Right forelimb (tissue), 1 donor: ENCODE results near the gene RABAC1.

Source experiments
- DNase-seq: peaks from one replicate; pipeline ENCODE4 v3.0.0-alpha.2; 2018

The RABAC1 gene

DNA sequence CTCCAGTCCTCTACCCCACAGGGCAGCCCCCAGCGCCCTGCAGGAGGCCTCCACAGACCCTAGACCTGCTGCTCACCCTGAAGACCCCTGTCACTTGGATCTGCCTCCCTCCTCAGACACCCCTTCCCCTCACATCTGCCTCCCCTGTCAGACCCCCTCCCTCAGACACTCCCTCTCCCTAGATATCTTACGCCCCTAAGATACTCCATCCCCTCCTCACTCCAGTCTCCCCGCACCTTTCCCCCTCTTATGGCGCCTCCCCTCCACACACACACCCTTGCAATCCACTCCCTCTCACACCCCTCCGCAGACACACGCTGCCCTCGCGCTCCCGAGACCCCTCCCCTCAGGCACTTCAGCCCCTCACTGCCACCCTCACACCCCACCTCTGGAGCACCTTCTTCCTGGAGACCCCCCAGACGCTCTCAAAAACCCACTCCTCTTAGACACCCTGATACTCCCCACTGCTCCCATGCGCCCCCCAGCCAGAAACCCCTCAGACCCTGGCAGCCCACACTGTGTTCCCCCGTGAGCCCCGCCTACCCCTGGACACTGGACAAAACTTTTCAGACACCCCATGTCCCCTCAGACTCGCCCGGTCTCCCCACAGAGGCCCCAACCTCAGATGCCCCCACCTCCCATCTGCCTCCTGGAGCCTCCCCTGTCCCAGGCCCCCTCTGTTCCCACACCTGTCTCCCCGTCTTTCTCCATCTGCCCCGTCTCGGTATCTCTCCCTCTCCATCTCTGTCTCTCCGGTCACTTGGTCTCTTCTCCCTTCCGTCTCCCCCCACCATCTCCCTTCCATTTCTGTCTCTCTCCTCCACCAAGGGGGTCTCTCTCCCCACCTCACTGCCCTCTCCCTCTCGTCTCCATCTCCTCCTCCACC is 45.3 kb downstream of the RABAC1 start:
- no peak for DNase-seq

- no peak for DNase-seq
Measured at GRCh38 chr19:41912899-41913537, 46.1 kb downstream of the RABAC1 start.

GRCh38 chr19:41911889-41912731 is 47.0 kb downstream of the RABAC1 start:
- no peak for DNase-seq

DNA sequence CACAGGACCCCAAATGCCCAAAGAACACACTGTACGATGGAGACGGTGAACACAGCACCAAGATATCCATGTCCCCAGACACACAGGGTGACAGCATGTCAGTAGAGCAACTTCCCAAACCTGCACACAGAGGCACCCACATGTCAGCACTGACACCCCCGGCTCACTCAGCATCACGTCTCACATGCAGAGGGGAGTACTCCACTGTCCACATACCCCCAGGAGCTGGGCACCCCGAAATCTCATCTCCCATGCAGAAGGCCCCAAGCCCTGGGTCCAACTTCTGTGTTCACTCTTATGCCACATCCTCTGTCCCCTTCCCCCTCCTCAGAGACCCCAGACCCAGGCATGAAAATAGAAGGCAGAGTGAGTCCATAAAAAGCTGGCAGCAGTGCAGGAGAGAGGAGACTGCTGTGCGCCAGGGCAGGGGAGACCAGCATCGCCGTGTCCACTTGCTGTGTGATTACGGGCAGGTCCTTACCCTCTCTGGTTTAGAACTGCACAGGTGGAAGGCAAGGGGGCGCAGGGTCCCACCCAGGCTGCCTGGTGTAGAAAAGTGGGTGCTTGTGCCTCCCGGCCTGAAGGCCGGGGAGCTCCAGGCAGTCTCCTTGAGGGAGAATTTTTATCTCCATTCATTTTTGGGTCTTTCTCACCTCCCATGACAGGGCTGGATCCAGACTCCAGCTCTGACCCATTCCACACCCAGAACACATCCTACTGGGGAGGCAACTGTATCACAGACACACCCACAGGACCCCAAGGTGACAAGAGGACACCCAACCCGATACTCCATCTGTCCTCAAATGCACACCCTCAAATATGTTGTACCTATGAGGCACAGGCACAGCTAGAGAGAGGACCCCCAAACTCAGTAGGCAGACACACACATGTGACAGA is 47.9 kb downstream of the RABAC1 start:
- no peak for DNase-seq

DNA sequence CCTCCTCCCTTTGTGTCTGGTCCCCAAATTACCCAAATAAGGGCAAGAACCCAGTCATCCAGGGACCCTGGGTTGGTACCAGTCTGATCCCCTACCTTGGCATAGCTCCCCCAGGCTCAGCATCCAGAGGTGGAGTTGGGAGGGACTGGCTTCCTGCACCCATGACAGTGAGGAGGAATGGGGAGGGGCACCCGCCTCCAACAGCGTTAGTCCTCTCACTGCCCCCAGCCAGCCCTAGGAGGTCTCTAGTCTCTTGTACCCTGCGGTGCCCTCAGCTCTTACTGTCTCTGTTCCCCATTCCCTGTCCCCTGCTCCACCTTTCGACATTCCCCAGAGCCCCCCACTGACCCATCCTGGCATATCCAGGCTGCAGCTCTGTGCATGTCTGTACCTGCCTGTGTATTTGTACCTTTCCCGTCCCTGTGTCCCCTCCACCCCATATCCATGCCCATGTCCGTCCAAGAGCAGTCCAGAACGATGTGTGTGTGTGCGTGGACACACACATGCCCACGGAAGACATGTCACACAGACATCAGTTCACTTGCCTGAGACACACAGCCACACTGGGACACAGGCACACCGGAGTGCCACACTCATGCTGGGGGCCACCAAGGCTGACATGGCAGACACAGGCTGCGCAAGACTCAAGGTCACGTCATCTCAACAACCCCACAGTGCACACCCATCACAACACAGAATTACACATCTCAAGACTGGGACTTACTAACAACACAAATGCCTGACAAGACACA is 48.7 kb downstream of the RABAC1 start:
- DNase-seq = no peak

DNA sequence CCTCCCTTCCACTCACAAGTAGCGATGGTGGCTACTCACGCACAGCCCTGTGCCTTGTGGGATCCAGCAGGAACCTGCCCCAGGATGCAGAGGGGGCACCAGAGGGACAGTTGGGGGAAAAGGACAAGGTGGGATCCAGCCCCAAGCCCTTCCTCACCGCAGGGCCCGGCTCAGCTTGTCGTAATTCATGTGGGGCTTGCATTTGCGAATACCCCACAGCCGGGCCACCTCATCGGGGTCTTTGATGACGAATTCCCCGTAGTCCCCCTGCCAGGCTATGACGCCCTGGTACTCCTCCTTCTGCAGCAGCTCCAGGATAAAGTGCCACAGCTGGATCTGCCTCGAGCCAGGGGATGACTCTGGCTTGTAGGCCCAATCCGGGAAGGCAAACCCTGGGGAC is 49.4 kb downstream of the RABAC1 start:
- DNase-seq = no peak

DNA sequence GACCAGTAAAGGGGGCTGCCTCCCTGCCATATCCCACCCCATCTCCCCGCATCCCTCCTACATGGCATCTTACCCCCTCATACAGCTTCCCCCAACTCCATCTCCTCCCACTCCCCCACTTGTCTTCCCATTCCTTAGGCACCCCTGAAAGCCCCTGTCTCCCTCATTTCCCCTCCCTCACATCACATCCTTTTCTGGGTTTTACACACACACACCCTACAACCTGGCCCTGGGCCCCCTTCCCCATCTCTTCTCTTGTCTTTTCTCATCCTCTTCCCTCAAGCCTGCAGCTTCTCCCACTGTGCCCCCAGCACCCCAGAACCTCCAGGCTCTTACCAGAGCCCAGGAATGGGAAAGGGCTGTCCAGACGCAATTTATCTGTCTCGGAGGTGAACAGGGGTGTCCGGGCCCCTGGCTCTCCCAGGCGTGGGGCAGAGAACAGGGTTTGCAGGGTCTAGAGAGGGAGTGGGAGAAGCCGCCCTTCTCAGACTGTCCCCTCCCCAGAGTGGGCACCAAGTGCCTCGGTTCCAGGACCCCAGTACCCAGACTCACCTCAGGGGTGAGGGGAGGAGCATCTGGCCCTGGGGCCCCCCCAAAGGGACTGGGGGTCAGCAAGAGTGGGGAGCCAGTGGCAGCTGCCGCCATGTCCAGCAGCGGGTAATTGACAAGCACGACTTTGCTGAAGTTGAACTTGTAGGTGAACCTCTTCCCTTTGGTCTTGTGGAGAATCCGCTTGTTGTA is 50.2 kb downstream of the RABAC1 start:
- DNase-seq = no peak

- DNase-seq = no peak
Measured at GRCh38 chr19:41907994-41908615, 51.0 kb downstream of the RABAC1 start.

GRCh38 chr19:41906916-41907680 is 52.0 kb downstream of the RABAC1 start:
- DNase-seq = no peak
